SU-DHL-6 (cell line): ENCODE measurements around the gene INSM1.

ENCODE experiments used
- EZH2phosphoT487 ChIP-seq: fragments of 200-600 bp; sonication (generic), shearing (Covaris generic); conservative IDR thresholded peaks from 2 replicates; pipeline ENCODE4 v1.6.1; 2018; ENCODE audit warnings: mild to moderate bottlenecking, antibody characterized with exemption, low read length, moderate library complexity, mixed read lengths
- TF ChIP-seq, protein P1 (sequence below): fragments of 200-600 bp; sonication (generic); IDR thresholded peaks from one replicate; pipeline ENCODE4 v1.5.1; 2017; ENCODE audit warnings: antibody characterized with exemption, mild to moderate bottlenecking, low read length, moderate library complexity; ENCODE audit not compliant: insufficient read depth, poor library complexity, severe bottlenecking

DNA sequence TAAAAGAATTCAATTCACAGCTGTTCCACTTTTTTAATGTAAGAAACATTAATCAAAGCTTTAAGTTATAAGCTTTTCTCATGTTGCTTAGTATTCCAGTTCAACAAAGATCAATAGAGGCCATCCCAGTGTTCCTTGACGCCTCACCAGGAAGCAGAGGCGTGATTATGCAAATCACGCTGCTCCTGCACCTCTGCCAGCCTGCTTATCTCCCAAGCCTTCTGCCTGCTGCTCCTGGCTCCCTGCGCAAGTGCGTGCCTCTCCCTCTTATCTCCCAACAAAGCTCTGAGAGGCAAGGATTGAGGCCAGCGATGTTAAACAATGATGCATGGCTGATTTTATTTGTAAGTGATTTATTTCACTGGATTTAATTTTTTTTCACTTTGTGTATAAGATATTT lies 42.8 kb downstream of the INSM1 start:
- TF ChIP-seq, protein P1, sequence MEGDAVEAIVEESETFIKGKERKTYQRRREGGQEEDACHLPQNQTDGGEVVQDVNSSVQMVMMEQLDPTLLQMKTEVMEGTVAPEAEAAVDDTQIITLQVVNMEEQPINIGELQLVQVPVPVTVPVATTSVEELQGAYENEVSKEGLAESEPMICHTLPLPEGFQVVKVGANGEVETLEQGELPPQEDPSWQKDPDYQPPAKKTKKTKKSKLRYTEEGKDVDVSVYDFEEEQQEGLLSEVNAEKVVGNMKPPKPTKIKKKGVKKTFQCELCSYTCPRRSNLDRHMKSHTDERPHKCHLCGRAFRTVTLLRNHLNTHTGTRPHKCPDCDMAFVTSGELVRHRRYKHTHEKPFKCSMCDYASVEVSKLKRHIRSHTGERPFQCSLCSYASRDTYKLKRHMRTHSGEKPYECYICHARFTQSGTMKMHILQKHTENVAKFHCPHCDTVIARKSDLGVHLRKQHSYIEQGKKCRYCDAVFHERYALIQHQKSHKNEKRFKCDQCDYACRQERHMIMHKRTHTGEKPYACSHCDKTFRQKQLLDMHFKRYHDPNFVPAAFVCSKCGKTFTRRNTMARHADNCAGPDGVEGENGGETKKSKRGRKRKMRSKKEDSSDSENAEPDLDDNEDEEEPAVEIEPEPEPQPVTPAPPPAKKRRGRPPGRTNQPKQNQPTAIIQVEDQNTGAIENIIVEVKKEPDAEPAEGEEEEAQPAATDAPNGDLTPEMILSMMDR: no peak
- TF ChIP-seq EZH2phosphoT487: no peak
